NCI-H2171 treated with DMSO at 0.1 percent for 48 hours (cell line): ENCODE measurements around the gene ZNF775.

Source experiments
- DNase-seq: peaks from one replicate; lab custom pipeline; 2025; lab: John Stamatoyannopoulos, UW

Gene ZNF775

DNA sequence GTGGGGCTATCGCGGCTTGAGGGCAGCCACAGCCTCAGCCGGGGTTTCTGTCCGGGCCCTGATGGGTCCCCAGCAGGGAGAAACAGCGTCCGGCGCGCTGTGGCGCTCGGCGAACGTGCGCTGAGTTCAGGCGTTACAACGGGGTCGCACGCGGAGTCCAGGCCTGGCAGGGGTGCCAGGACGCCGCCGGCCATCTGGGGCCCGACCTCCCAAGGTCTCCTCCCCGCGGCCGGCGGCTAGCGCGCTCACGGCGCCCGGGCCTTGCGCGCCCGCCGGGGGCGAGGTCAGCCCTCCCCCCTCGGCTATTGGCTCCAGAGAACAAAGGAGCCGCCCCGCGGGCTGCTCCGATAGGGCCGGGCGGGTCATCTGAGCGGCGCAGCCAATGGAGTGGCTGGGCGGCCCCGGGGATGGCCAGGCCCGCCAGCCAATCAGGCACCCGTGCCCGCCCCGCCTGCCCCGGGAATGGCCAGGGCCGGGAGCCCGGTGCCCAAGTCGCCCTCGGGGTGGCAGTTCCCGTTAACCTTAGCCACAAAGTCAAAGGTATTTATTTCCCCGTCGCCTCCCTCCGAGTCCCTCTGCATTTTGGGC, at the start of gene ZNF775:
ZNF775 (plus strand) TSS at position 478 of the 588 bp plus-strand sequence. CDS start 9,141 bp downstream, outside the sequence.
- DNase-seq = peak; percentile 91

DNA sequence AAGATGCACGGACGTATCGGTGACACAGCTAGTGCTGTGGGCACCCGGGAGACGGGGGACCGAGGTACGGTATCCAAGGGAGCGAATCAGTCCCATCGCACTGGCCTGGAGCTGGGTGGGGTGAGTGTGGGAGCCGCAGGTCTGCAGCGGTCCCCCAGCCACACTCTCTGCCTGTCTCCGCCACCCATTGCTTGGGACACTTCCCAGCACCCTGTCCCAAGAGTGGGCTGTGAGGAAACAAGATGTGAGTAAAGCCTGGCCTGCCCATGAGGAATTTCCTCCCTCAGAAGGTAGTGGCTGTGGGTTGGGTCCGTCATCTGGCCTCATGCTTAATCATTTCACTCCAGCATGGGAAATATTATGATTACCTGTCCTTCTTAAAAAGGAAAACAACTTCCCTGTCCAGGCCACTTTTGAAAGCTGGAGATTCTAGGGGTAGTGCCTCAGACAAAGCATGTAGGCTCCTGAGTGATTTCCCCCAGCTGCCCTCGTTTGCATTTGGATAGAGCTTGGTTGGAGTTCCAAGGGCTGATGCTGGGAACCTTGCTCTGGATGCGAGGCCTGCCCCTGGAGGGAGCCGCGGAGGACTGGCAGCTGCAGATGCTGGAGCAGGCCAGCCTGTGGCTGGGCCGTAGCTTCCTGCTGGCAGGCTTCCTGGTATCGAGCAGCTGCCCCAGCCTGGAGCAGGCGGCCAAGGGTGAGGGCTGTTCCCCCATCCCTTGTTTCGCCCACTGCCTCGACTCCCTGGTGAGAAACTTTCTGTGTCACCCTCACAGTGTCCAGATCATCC, 49.6 kb upstream of the ZNF775 start:
- no peak for DNase-seq

DNA sequence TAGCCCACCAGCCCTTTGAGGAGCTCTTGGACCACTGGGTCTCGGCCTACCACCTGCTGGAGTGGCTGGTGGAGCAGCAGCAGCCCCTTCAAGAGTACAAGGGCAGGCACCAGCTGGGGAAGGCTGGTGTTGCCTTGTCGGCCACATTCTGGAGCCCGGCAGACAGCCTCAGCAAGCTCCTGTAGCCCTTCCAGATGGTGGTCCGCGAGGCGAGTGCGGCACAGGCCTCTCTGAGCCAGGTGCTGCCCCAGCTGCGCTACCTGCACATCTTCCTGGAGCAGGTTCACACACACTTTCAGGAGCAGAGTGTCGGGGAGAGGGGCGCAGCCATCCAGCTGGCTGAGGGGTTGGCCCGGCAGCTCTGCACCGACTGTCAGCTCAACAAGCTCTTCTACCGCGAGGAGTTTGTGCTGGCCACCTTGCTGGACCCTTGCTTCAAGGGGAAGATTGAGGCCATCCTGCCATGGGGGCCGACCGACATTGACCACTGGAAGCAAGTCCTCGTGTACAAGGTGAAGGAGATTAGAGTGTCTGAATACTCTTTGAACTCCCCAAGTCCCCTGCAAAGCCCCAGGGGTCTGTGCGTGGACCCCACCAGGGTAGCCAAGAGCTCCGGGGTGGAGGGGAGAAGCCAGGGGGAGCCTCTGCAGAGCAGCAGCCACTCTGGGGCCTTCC, 48.8 kb upstream of the ZNF775 start:
- no peak for DNase-seq

DNA sequence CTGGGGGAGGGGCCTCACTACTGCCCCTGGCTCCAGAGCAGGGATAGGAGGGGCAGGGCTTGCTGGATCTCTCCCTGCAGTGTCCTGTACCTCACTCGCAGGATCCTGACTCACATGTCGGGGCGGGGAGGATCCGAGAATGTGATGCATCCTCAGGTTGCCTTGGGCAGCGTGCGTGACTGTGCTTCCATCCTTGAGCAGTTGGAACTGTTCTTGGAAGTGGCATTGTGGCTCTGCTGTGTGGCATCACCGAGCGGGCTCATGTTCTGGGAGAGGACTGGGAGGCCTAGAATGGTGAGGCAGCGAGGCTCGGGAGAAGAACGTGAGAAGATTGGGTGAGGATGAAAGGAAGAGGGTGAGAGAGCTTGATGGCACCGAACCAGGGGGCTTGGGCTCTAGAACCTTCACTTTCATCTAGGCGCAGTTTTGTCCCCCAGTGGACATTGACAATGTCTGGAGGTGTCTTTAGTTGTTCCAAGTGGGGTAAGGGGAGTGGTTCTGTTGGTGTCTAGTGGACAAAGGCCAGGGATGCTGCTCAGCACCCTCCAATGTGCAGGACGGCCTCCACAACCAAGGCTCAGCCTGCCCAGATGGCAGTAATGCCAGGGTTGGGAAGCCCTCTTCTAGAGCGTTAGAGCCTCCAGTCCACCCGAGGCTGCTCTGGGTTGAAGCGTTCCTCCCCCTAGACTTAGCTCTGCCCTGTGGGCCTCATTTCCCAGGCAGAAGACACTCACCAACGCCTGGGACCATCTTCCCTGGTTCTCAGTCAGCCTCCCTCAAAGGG, 46.1 kb upstream of the ZNF775 start:
- no peak for DNase-seq

DNA sequence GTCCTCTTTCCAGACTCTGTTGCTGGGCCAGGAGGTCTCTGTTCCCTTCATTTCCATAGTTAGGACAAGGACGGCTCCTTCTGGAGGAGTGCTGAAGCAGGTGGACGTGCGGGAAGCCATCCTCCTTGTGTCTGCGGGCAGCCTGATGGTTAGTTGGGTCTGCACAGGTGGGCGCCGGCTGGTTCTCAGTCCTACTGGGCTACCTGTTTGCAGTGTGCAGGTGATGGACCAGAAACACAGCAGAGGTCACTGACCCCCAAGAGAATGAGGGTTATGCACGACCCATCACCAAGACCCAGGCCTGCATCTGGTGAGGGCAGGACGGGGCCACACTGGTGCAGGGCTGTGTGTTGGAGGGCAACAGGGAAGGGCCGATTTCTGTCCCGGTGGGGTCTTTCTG, 45.5 kb upstream of the ZNF775 start:
- no peak for DNase-seq

DNA sequence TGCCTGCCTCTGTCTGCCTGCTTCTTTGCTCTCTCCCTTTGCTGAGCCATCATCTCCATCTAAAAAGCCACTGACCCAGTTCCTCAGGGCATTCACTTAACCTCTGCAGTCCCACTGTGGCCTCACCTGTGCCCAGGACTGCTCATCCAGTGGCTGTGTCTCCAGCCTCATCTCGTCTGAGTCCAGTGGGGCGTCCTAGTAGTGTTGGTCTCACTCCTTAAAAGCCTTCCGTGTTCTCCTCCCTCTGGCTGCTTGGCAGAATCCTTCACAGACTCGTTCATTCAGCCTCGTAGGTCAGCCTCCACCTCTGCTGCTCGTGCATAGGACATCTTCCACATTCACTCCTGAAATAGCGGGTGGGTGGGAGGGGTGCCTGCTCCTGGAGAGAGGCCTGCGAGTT, 45.0 kb upstream of the ZNF775 start:
- DNase-seq = no peak

DNA sequence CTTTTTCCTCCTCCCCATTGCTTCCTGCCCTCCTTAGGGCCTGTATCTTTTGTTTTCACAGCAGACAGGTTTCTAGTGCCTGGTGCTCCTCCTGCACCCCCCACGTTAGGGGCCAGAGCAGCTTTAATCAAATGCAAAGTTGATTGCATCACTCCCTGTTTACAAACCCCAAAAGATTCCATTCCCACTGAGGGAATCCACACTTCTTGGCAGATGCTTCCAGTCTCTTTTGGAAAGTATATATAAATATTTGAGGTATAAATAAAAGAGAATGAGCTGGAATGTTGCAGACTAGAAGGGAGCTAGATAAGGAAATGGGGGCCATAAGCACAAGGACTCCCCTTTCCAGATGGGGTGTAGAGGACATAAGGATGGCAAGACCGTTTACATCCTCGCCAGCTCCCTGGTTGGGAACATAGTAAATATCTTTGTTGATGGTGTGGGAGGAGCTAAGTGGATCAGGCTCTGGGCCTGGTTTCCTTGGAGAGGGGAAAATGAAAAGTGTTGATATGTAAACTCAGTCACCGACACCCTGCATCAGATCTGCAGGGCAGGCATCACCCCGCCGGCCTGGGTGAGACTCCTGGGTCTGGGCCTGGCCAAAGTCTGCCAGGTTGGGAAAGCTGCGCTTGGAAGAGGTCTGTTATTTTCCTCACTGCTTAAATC, 43.9 kb upstream of the ZNF775 start:
- no peak for DNase-seq

DNA sequence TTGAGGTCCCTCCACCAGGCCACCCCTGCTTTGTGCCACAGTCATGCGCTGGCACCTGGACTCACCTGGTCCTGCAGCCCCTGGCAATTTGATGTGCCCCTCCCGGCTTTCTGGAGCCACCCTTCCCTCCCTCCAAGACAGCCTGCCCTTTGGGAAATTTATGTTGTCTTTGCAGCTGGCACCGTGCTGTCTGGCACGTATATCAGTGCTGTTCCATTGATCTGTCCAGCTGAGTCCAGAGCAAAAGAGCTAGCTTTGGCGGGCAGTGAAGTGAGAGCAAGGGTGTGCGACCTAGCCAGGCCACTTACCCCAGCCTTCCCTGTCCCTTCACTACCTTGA, 43.4 kb upstream of the ZNF775 start:
- DNase-seq = no peak

DNA sequence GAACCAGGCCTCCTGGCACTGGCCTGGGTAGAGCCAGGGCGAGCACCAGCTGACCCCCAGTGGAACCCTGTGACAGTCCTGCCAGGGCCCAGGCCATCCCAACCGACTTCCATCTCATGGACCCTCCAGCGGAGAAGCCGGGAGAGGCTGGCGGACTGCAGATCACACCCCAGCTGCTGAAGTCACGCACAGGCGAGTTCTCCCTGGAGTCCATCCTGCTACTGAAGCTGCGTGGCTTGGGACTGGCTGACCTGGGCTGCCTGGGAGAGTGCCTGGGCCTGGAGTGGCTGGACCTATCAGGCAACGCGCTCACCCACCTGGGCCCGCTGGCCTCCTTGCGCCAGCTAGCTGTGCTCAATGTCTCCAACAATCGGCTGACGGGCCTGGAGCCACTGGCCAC, 42.4 kb upstream of the ZNF775 start:
- no peak for DNase-seq

DNA sequence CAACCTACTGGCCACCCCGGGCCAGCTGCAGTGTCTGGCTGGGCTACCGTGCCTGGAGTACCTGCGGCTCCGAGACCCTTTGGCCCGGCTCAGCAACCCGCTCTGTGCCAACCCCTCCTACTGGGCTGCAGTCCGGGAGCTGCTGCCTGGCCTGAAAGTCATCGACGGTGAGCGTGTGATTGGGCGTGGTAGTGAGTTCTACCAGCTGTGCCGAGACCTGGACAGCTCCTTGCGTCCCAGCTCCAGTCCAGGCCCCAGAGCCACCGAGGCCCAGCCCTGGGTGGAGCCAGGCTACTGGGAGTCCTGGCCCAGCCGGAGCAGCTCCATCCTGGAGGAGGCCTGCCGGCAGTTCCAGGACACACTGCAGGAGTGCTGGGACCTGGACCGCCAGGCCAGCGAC, 42.0 kb upstream of the ZNF775 start:
- no peak for DNase-seq

DNA sequence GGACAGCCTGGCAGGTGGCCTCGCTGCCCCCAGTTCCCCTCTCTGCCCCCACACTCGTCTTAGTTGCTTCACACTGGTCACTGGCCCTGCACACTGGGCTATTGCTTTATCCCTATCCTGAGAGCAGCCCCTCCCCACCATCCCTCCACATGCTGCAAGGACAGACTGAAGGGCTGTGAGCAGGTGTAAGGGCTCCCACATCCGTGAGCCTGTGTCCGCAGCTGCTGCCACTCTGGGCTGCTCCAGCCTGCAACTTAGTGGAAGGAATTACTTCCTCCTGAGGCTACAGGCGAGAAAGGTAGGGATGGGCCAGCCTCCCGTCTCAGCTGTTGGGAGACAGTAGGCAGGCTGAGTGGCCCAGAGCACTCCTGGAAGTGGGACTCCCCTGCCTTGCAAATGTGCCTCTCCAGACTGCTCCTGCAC, 41.5 kb upstream of the ZNF775 start:
- no peak for DNase-seq

DNA sequence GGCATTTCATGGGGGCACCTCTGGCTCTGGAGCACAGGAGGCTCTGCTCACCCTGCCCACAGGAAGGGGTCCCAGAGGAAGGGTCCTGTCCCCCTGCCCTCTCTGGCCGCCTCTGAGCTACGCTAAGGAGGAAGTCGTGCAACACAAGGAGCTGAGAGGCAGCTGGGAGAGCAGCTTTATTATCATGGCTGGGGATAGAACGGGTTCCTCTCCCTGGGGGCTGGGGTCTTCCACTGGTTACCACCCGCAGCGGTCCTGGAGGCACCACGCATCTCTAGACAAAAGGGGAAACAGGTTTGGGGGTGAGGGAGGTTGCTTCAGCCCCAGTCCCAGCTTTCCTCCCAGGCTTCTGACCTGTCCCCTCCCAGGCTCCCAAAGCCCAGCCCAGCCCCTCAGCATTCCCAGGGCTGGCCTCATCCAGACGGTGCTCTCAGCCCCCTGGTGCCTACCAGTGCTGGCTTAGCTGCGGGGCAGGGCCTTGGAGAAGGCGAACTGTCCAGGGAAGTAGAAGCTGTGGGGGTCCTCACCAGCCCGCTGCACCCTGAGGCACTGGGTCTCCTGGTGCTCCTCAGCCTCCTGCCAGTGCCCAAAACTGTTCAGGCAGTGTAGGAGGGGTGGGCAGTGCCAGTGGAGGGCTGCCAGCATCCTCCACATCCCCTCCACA, 40.8 kb upstream of the ZNF775 start:
- DNase-seq = no peak

DNA sequence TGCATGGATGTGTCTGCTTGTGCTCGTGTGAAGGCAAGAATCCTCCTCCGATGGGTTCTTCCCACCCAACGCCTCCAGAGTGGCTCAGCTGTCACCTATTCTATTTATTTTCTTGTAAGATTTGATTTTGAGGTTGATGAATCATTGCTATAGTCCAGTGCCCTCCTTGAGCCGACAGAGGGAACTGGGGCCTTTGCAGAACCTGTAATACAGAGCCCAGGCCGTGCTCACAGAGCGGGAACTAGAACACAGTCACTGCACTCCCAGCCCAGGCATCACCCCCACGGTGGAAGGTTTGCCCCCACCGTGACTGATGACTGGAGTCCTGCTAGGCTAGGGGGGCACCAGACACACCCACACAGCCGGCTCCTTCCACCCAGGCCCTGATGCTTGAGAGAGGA, 39.7 kb upstream of the ZNF775 start:
- DNase-seq = no peak

DNA sequence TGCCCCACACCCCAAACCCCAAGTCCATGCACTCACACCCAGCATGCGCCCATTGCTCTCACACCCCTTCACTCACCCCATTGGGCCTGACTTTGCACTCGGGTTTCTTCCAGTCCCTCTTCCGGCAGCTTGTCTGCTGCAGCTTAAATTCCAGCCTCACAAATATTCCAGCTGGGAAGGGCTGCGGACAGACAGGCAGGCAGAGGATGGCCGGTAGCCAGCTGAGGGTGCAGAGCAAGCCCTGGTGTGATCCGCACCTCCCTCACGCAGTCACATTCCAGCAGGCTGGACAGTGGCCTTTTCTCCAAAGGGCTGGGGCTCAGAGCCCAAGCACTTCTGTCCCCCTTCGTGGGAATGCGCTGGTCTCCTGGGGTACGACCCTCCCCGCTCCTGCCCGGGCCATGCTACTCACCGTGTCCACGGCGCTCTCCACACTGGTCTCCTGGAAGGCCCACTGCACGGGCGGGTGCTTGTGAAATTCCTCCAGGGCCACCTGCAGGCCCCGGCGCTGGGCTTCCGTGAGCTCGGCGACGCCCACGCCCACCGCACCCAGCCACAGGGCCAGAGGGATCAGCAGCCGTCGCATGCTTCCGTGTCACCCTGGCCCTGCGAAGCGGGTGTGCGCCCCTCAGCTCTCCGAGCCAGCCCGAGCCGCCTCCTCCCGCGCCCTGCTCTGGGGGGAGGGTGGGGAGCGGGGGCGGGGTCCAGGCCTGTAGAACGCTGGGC, 38.9 kb upstream of the ZNF775 start:
- no peak for DNase-seq

DNA sequence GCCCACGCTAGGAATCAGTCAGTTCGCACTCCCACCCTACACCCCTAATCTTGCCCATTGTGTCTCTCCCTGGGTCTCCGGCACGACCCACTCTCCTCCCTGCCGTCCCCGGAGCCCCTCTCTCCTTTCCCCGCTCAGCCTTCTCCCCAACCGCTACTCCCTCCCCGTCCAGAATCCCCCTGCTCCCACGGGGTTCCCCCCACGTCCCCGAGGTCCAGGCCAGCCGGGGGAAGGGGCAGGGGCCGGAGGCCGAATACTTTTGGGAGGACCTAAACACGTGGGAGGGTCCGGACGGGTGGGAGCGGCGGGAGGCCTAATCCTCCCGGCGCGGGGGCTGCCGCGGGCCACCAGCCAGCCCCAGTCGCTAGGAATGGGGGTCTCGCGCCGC, 38.3 kb upstream of the ZNF775 start:
- no peak for DNase-seq

DNA sequence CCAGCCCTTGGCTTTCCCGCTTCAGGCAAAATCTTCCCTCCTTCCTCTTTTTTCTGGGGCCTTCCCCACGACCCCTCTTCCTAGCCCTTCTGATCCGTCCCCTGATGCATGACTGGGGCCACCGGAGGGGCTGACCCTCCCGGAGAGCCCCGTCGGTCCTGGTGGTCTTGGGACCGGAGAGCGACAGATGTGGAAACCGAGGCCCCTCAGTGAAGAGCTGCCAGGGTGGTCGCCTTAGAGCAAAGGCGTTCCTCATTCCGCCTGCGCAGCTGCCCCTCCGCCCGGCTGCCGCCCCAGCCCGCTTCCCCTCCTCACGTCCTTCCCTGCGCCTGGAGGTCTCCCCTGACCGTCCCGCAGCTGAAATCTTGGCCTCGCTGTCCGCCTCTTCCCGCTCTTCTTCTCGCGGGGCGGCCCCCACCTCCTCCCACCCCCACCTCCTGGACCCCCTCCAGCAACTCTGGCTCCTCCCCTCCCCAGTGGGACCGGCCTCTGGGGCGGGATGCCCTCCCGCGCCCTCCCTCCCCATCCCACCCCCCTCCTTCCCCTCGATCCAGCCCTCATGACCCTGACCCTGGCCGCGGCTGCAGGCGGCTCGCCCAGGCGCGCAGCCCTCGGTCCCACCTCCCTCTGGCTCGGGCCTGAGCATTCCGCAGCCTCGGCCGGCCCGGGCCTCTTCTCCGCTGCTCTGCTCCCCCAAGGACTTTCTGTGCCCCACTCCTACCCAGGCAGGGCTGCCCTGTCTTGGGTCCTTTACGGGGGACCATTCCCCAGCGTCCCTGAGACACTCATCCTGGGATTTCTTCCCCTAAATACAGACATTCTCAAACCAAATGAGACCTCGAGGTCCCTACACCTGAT, 37.6 kb upstream of the ZNF775 start, which contains the start of gene RARRES2:
RARRES2 (minus strand) TSS at position 367 of the 858 bp plus-strand sequence. CDS start 1,020 bp downstream, outside the sequence.
- no peak for DNase-seq

DNA sequence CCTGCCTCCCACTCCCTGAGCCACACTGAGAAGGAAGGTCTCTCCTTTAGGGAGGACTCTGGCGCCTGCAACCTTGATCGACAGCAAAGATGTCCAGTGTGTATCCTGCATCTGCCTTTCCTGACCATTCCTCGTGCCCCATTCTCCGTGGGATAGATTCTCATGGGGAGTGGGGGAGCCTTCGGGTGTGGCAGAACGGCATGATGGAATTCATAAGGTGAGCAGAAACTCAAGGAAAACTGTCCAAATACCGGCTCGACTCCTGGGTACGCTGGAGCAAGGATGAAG, 37.1 kb upstream of the ZNF775 start:
- no peak for DNase-seq

DNA sequence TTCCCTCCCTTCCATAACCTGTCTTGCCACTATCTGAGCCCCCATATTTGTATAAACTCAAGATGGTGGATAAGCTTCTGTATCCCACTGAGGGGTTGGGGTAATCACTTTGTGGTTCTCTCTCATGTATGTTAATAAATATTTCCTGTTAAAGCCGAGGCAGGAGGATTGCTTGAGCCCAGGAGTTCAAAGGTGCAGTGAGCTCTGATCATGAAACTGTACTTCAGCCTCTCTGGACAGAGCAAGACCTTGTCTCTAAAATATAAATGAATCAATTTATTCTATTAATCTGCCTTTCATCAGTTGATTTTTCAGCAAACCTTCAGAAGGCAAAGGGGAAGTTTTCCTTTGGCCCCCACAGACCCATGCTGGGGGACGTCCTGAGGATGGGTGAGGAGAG, 35.9 kb upstream of the ZNF775 start:
- no peak for DNase-seq

DNA sequence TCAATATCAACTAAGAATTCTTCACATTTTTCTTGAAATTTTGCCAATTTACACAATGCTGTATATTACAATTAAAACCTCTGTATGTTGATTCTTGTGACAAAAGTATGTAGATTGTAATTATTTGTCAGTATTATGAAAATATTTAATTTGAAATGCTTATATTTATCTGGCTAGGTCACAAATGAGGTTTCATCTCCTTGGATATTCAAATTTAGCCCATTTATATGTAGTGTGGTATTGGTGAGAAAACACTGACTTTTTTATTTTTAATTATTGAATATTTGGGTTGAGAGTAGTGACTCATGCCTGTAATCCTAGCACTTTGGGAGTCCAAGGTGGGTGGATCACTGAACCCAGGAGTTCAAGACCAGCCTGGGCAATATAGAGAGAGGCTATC, 34.8 kb upstream of the ZNF775 start:
- DNase-seq = no peak

DNA sequence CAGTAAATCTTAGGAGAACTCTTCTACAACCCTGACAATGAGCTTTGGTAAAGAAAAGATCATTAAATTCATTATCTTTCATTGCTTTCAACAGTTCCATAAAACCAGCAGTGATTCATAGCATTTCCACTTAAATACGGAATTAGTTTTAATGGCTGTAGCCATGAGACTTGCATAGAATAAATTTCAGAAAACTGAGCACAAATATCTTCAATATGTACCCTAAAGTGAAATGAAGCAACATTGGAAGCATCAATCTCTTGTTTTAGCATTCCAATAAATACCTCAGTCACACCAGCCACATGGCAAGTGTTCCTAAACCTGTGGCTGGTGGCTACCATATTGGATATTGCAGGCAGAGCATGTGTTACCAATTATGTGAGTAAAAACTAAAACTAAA, 34.1 kb upstream of the ZNF775 start:
- no peak for DNase-seq
